Testis (tissue), 3 donors: Measurements from ENCODE around the gene FHOD3. TPM values are rescaled to one million over a fixed set of nuclear protein-coding genes. Genes with fewer than 3 reads are reported as not detected.
"Not testable (repeated sequence)": the region's sequence is repeated elsewhere in the genome, so short reads cannot be mapped to it uniquely, and the experiment has no call there.

Experiments
- DNase-seq: peaks from one replicate; pipeline ENCODE4 v3.0.0-alpha.2; 2019
- H3K27ac ChIP-seq, 2 donors: fragments of 200-600 bp; sonication (generic); one replicate each; pipeline ENCODE4 v1.5.1; 2019
- H3K27me3 ChIP-seq: fragments of 200-600 bp; sonication (generic); one replicate; pipeline ENCODE4 v1.5.1; 2019
- H3K36me3 ChIP-seq: fragments of 200-600 bp; sonication (generic); one replicate; pipeline ENCODE4 v1.5.1; 2017; ENCODE audit warnings: low read depth; ENCODE audit errors: missing control alignments
- H3K4me1 ChIP-seq: fragments of 200-600 bp; sonication (generic); one replicate; pipeline ENCODE4 v1.5.1; 2019
- H3K4me3 ChIP-seq, 2 donors: fragments of 200-600 bp; sonication (generic); one replicate each; pipeline ENCODE4 v1.5.1; 2017 to 2019
- H3K9me3 ChIP-seq: fragments of 200-600 bp; sonication (generic); one replicate; pipeline ENCODE4 v1.5.1; 2017
- CTCF ChIP-seq, 3 experiments: fragments of 450-650 bp in 2 of 3; fragments of 200-600 bp in 1 of 3; sonication (generic) in 1 of 3; IDR thresholded peaks; one replicate each; pipeline ENCODE4 v1.5.1; 2016 to 2019; ENCODE audit warnings: antibody characterized with exemption in 3 of 3, mild to moderate bottlenecking in 2 of 3, moderate library complexity in 1 of 3
- POLR2A ChIP-seq: fragments of 450-650 bp; IDR thresholded peaks from one replicate; pipeline ENCODE4 v1.6.1; 2017; ENCODE audit warnings: antibody characterized with exemption, mild to moderate bottlenecking, moderate library complexity
- WGBS, 2 donors: methylation state at CpG; one replicate each; pipeline ENCODE4 v1.1.5; 2018; 5-methylcytosine and 5-hydroxymethylcytosine counted together
- intact Hi-C: fragments of 100-400 bp; cut with DNase I; formaldehyde crosslinking; loops from one replicate; pipeline ENCODE4 v1.15.1; 2023; ENCODE audit warnings: low total_unique reads
- polyA plus RNA-seq: library from polyadenylated mRNA; stranded (reverse); fragments of 350-450 nt; fragmentation: Illumina TruSeq; extraction: RNeasy Lipid Tissue Mini Kit (QIAGEN cat#74804); gene quantifications from one replicate; pipeline ENCODE4 v1.2.3, GENCODE V29; 2014; ENCODE audit warnings: low read depth, low replicate concordance; ENCODE audit not compliant: insufficient read depth
- total RNA-seq, 2 donors: library from RNA; depleted of rRNA; stranded (reverse); fragments of >200 nt; gene quantifications; one replicate each; pipeline ENCODE4 v1.2.3, GENCODE V29; 2016

FHOD3 gene
- total and polyA plus RNA-seq, 3 donors from 2014 or later: 6.5 to 46.8 (median 37.3) TPM

- H3K4me3 ChIP-seq: no peak overlapping the region
- H3K9me3 ChIP-seq: no peaks in the 10 kb centered on the region
- no peaks in the 10 kb centered on the region for H3K4me1 ChIP-seq
- H3K27me3 ChIP-seq: no peaks in the 10 kb centered on the region
- WGBS, 2 donors: 80 to 89% methylated on average over 4 of the region's 4 CpGs
- H3K27ac ChIP-seq: no peak overlapping the region
- intact Hi-C loops: no loop called here
- no peak for TF ChIP-seq CTCF (IDR thresholded peaks at IDR 0.05)
- TF ChIP-seq POLR2A: no peak
- no peaks in the 10 kb centered on the region for H3K36me3 ChIP-seq
- DNase-seq: no peak
Observed at GRCh38 chr18:36459203-36459602, 161.7 kb downstream of the FHOD3 start.

GRCh38 chr18:36459786-36460185 is 162.3 kb downstream of the FHOD3 start:
- H3K36me3 ChIP-seq: no peaks in the 10 kb centered on the region
- WGBS, 2 donors: 62 to 82% methylated on average over 3 of the region's 3 CpGs
- intact Hi-C loops: no loop called here
- H3K4me3 ChIP-seq: no peak overlapping the region
- H3K27me3 ChIP-seq: no peaks in the 10 kb centered on the region
- H3K27ac ChIP-seq: no peak overlapping the region
- H3K9me3 ChIP-seq: no peaks in the 10 kb centered on the region
- no peak for TF ChIP-seq CTCF (IDR thresholded peaks at IDR 0.05)
- DNase-seq: no peak
- no peaks in the 10 kb centered on the region for H3K4me1 ChIP-seq

GRCh38 chr18:36460324-36460850 is 162.9 kb downstream of the FHOD3 start:
- no peak overlapping the region for H3K4me3 ChIP-seq
- H3K36me3 ChIP-seq: no peaks in the 10 kb centered on the region
- WGBS, 2 donors: 78 to 87% methylated on average over 2 of the region's 2 CpGs
- TF ChIP-seq POLR2A: no peak
- TF ChIP-seq CTCF (IDR thresholded peaks at IDR 0.05): no peak
- H3K27me3 ChIP-seq: no peaks in the 10 kb centered on the region
- DNase-seq: no peak
- no peak overlapping the region for H3K27ac ChIP-seq
- intact Hi-C loops: no loop called here
- H3K9me3 ChIP-seq: no peaks in the 10 kb centered on the region
- H3K4me1 ChIP-seq: no peaks in the 10 kb centered on the region

- Histone ChIP-seq H3K27me3 (no peaks in the 10 kb centered on the region), H3K4me1 (no peaks in the 10 kb centered on the region), H3K9me3 (no peaks in the 10 kb centered on the region), H3K27ac (no peak overlapping the region), H3K36me3 (no peaks in the 10 kb centered on the region), H3K4me3 (no peak overlapping the region)
- no peak for DNase-seq
- TF ChIP-seq CTCF (IDR thresholded peaks at IDR 0.05) (no peak), POLR2A (no peak)
- intact Hi-C loops: no loop called here
- WGBS, 2 donors: 65 to 81% methylated on average over 3 of the region's 3 CpGs
Observed at GRCh38 chr18:36460854-36461253, 163.3 kb downstream of the FHOD3 start.

GRCh38 chr18:36461551-36461987 is 164.1 kb downstream of the FHOD3 start:
- H3K9me3 ChIP-seq: no peaks in the 10 kb centered on the region
- TF ChIP-seq CTCF (IDR thresholded peaks at IDR 0.05) (no peak), POLR2A (no peak)
- no peak overlapping the region for H3K4me3 ChIP-seq
- no peaks in the 10 kb centered on the region for H3K27me3 ChIP-seq
- no peaks in the 10 kb centered on the region for H3K4me1 ChIP-seq
- WGBS, 2 donors: 93 to 100% methylated on average over 1 of the region's 1 CpG
- no peaks in the 10 kb centered on the region for H3K36me3 ChIP-seq
- no peak for DNase-seq
- no peak overlapping the region for H3K27ac ChIP-seq
- intact Hi-C loops: no loop called here

- DNase-seq, H3K27me3 ChIP-seq, H3K36me3 ChIP-seq, H3K27ac ChIP-seq, intact Hi-C loops, H3K4me3 ChIP-seq, H3K9me3 ChIP-seq, H3K4me1 ChIP-seq: not testable (repeated sequence)
- WGBS, 2 donors: 95 to 96% methylated on average over 5 of the region's 5 CpGs
Observed at GRCh38 chr18:36463516-36463915, 166.0 kb downstream of the FHOD3 start.
